ENCODE data around the gene FIBIN. TPM values are rescaled to one million over a fixed set of nuclear protein-coding genes. Genes with fewer than 3 reads are reported as not detected.
"Not testable (repeated sequence)": the region's sequence is repeated elsewhere in the genome, so short reads cannot be mapped to it uniquely, and the experiment has no call there.

FIBIN gene
- total RNA-seq (2014; rRNA removed; shearing (Covaris generic)), result not detected in 2 replicates

- no peak for DNase-seq (ENCODE audit: low read depth)
These were observed at the start of gene FIBIN for GRCh38 chr11:26993965-26994457. Gene FIBIN, plus strand, starts transcription at chr11:26994112. Its CDS starts 415 bp downstream, at chr11:26994527.

- DNase-seq (ENCODE audit: low read depth), result peak; percentile 92
These were observed 48.8 kb upstream of the FIBIN start for GRCh38 chr11:26944866-26945664.

- peak; percentile 60 for DNase-seq (ENCODE audit: low read depth)
These were observed 47.6 kb upstream of the FIBIN start for GRCh38 chr11:26946257-26946716.

- peak; percentile 95 for DNase-seq (ENCODE audit: low read depth)
These were observed 46.5 kb upstream of the FIBIN start for GRCh38 chr11:26947379-26947844.

GRCh38 chr11:26947904-26948639, 45.8 kb upstream of the FIBIN start:
- DNase-seq (ENCODE audit: low read depth), result peak; percentile 27

GRCh38 chr11:26948881-26949280, 45.0 kb upstream of the FIBIN start:
- no peak for DNase-seq (ENCODE audit: low read depth)

GRCh38 chr11:26949846-26950245, 44.1 kb upstream of the FIBIN start:
- DNase-seq (ENCODE audit: low read depth), result peak; percentile 34

- peak; percentile 73 for DNase-seq (ENCODE audit: low read depth)
These were observed 43.6 kb upstream of the FIBIN start for GRCh38 chr11:26950260-26950719.

GRCh38 chr11:26951809-26952515, 42.0 kb upstream of the FIBIN start:
- DNase-seq (ENCODE audit: low read depth), result peak; percentile 78

GRCh38 chr11:26953770-26954392, 40.0 kb upstream of the FIBIN start:
- peak; percentile 31 for DNase-seq (ENCODE audit: low read depth)

GRCh38 chr11:26958005-26958701, 35.8 kb upstream of the FIBIN start:
- DNase-seq (ENCODE audit: low read depth), result peak; percentile 23

GRCh38 chr11:26958702-26959049, 35.2 kb upstream of the FIBIN start:
- DNase-seq (ENCODE audit: low read depth), result no peak

- DNase-seq (ENCODE audit: low read depth), result peak; percentile 57
These were observed 33.6 kb upstream of the FIBIN start for GRCh38 chr11:26960281-26960680.

GRCh38 chr11:26963764-26964163, 30.1 kb upstream of the FIBIN start:
- no peak for DNase-seq (ENCODE audit: low read depth)

GRCh38 chr11:26964339-26964738, 29.6 kb upstream of the FIBIN start:
- no peak for DNase-seq (ENCODE audit: low read depth)

- not testable (repeated sequence) for DNase-seq (ENCODE audit: low read depth)
These were observed 28.9 kb upstream of the FIBIN start for GRCh38 chr11:26964847-26965485.

- no peak for DNase-seq (ENCODE audit: low read depth)
These were observed 22.0 kb upstream of the FIBIN start for GRCh38 chr11:26971961-26972360.

- DNase-seq (ENCODE audit: low read depth), result no peak
These were observed 19.7 kb upstream of the FIBIN start for GRCh38 chr11:26974069-26974783.

GRCh38 chr11:26974996-26975395, 18.9 kb upstream of the FIBIN start:
- no peak for DNase-seq (ENCODE audit: low read depth)

- DNase-seq (ENCODE audit: low read depth), result peak; percentile 73
These were observed 17.5 kb upstream of the FIBIN start for GRCh38 chr11:26976389-26976788.

Measured in RPMI7951 (cell line).